DMS79 treated with DMSO at 0.1 percent for 48 hours (cell line): ENCODE results near the gene BRINP3.

Source experiments
- DNase-seq: peaks from one replicate; lab custom pipeline; 2025; lab: John Stamatoyannopoulos, UW

BRINP3 gene

GRCh38 chr1:190104961-190105360 lies 372.7 kb downstream of the BRINP3 start:
- no peak for DNase-seq

- DNase-seq, result no peak
These were observed 374.8 kb downstream of the BRINP3 start for GRCh38 chr1:190102757-190103326.

- no peak for DNase-seq
These were observed 375.9 kb downstream of the BRINP3 start for GRCh38 chr1:190101756-190102155.

- DNase-seq, result no peak
These were observed 378.9 kb downstream of the BRINP3 start for GRCh38 chr1:190098756-190099155.

- no peak for DNase-seq
These were observed 379.6 kb downstream of the BRINP3 start for GRCh38 chr1:190098107-190098506.

- DNase-seq, result no peak
These were observed 382.1 kb downstream of the BRINP3 start for GRCh38 chr1:190095596-190095995.

- DNase-seq, result no peak
These were observed 393.1 kb downstream of the BRINP3 start for GRCh38 chr1:190084552-190084951.

- no peak for DNase-seq
These were observed 409.4 kb downstream of the BRINP3 start for GRCh38 chr1:190068304-190068703.

GRCh38 chr1:190067592-190067991 lies 410.1 kb downstream of the BRINP3 start:
- no peak for DNase-seq

GRCh38 chr1:190066011-190066410 lies 411.7 kb downstream of the BRINP3 start:
- no peak for DNase-seq

GRCh38 chr1:190049314-190049713 lies 428.4 kb downstream of the BRINP3 start:
- DNase-seq, result no peak
